Tibial artery (tissue), 4 donors: ENCODE results near the gene NEK4.
A peak's percentile ranks its signal among the peaks of the same experiment; 100 is the strongest.

Experiments used
- DNase-seq, 2 donors: peaks; one replicate each; pipeline ENCODE4 v3.0.0-alpha.2; 2019
- H3K27ac ChIP-seq, 2 donors: fragments of 200-600 bp; sonication (generic) in 1 of 2; 1 replicate in 1 of 2; 2 replicates in 1 of 2; pipeline ENCODE4 v1.5.1; 2018 to 2019; ENCODE audit warnings: mild to moderate bottlenecking in 1 of 2
- H3K27me3 ChIP-seq, 2 donors: fragments of 200-600 bp; sonication (generic) in 1 of 2; one replicate each; pipeline versions ENCODE4 v1.5.1 to v1.6.0; 2016 to 2019
- H3K36me3 ChIP-seq, 3 donors: fragments of 200-600 bp; sonication (generic) in 2 of 3; one replicate each; pipeline ENCODE4 v1.5.1; 2016 to 2019; ENCODE audit warnings: mild to moderate bottlenecking in 2 of 3
- H3K4me1 ChIP-seq, 4 donors: fragments of 200-600 bp; sonication (generic) in 2 of 4; 1 replicate in 3 of 4; 2 replicates in 1 of 4; pipeline ENCODE4 v1.5.1; 2016 to 2019
- H3K4me3 ChIP-seq, 2 donors: fragments of 200-600 bp; sonication (generic) in 1 of 2; 1 replicate in 1 of 2; 2 replicates in 1 of 2; pipeline ENCODE4 v1.5.1; 2018 to 2019; ENCODE audit warnings: mild to moderate bottlenecking in 2 of 2
- H3K9me3 ChIP-seq, 3 donors: fragments of 200-600 bp; sonication (generic) in 1 of 3; one replicate each; pipeline ENCODE4 v1.5.1; 2016 to 2019
- intact Hi-C: fragments of 100-400 bp; cut with DNase I; formaldehyde crosslinking; loops from one replicate; pipeline ENCODE4 v1.15.0; 2023; ENCODE audit warnings: low total_unique reads
- TF ChIP-seq, protein P1 (sequence below), 2 experiments: fragments of 200-600 bp in 1 of 2; fragments of 450-650 bp in 1 of 2; IDR thresholded peaks; one replicate each; pipeline ENCODE4 v1.5.1; 2017 to 2019; ENCODE audit warnings: antibody characterized with exemption in 2 of 2, mild to moderate bottlenecking in 1 of 2, moderate library complexity in 1 of 2

The NEK4 gene

DNA sequence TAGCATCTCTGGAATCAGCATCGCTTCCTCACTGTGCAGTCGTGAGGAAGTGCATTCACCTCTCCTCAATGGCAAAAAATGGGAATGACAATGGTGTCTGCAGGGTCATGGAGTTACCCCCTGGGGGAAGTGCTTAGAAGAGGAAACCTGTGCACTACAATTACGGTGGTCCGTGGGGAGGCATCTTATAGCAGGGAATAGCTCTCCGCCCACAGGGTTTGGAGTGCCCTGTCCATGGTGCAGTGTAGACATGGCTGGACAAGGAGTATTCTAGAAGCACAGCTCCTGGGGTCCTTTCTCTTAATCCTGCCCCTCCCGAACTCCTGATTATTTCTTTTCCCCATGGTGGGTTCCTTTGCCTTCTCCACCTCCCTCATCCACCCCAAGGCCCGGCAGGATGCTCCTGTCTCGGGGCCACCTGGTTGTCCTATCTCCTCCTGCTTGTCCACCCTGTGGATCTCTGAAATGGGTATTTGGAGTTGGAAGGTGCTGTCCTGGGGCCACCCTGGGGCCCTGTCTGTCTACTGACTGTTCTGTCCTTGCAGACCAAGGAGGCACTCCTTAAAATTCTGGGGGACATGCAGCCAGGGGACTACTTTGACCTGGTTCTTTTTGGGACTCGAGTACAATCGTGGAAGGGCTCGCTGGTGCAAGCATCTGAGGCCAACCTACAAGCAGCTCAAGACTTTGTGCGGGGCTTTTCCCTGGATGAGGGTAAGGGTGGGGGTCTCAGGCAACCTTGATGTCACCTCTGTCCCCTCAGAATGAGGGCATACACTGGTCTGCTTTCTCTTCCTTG, 11.9 kb upstream of the NEK4 start:
- peak in 1 of 2 donors; percentile 42 for DNase-seq
- Histone ChIP-seq H3K27me3 (peaks cover 0 to 14% of the 10 kb centered on the region in 2 donors), H3K4me3 (no peak overlapping the region), H3K9me3 (no peaks in the 10 kb centered on the region), H3K27ac (no peak overlapping the region), H3K36me3 (no peaks in the 10 kb centered on the region), H3K4me1 (peaks cover 0 to 5% (median 0%) of the 10 kb centered on the region in 4 donors)
- intact Hi-C loops: no loop called here
- TF ChIP-seq, protein P1, sequence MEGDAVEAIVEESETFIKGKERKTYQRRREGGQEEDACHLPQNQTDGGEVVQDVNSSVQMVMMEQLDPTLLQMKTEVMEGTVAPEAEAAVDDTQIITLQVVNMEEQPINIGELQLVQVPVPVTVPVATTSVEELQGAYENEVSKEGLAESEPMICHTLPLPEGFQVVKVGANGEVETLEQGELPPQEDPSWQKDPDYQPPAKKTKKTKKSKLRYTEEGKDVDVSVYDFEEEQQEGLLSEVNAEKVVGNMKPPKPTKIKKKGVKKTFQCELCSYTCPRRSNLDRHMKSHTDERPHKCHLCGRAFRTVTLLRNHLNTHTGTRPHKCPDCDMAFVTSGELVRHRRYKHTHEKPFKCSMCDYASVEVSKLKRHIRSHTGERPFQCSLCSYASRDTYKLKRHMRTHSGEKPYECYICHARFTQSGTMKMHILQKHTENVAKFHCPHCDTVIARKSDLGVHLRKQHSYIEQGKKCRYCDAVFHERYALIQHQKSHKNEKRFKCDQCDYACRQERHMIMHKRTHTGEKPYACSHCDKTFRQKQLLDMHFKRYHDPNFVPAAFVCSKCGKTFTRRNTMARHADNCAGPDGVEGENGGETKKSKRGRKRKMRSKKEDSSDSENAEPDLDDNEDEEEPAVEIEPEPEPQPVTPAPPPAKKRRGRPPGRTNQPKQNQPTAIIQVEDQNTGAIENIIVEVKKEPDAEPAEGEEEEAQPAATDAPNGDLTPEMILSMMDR (IDR thresholded peaks at IDR 0.05): no peak

DNA sequence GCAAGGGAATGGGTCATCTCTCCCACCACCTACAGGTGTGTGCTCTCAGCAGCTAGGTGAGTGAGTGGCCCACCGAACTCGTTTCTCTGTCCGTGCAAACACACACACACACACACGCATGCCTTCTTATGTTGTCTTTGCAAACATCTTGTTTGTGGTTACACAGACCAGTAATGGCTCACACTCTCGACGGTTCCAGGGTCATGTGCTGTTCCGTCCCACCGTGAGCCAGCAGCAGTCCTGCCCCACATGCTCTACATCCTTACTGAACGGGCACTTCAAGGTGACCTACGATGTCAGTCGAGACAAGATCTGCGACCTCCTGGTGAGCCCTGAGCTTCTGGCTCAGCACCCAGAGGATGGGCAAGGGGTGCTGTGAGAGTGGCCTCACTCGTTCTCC, 11.0 kb upstream of the NEK4 start:
- Histone ChIP-seq H3K4me3 (no peak overlapping the region), H3K4me1 (no peaks in the 10 kb centered on the region), H3K36me3 (no peaks in the 10 kb centered on the region), H3K27ac (no peak overlapping the region), H3K9me3 (no peaks in the 10 kb centered on the region), H3K27me3 (peaks cover 0 to 14% of the 10 kb centered on the region in 2 donors)
- DNase-seq: no peak
- intact Hi-C loops: no loop called here
- TF ChIP-seq, protein P1 (IDR thresholded peaks at IDR 0.05): no peak

DNA sequence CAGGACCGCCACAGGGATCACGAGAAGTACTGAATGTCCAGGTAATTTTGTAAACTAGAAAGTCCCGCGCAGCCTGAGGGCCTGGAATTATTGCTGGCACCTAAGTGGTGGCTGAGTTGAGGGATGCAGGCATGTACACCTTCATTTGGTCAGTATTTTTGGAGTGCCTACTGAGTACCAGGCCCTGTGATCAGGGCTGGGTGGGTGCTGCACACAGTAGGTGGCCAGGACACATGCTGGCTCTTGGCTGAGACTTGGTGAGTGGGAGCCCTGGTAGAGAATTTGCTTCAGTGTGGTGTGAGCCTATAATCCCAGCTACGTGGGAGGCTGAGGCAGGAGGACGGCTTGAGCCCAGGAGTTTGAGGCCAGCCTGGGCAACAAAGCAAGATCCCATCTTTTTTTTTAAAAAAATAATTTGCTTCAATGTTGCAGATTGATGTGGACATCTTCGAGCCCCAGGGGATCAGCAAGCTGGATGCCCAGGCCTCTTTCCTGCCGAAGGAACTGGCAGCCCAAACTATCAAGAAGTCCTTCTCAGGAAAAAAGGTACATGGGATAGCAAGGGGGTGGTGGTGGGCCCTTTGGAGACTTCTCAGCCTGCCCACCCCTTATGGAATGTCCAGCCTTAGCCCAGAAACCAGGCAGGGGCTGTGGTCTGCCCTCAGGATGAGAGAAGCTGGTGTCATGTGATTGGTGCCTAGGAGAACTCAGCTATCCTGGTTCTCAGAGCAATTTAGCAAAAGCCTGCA, 9.3 kb upstream of the NEK4 start:
- Histone ChIP-seq H3K36me3 (no peaks in the 10 kb centered on the region), H3K4me3 (no peak overlapping the region), H3K4me1 (no peaks in the 10 kb centered on the region), H3K9me3 (no peaks in the 10 kb centered on the region), H3K27me3 (peaks cover 0 to 14% of the 10 kb centered on the region in 2 donors), H3K27ac (no peak overlapping the region)
- TF ChIP-seq, protein P1 (IDR thresholded peaks at IDR 0.05): no peak
- intact Hi-C loops: loop anchor here (10.0 kb wide), 2 partner anchors 45 to 155 kb away; no protein-coding TSS in a partner anchor
- DNase-seq: no peak

DNA sequence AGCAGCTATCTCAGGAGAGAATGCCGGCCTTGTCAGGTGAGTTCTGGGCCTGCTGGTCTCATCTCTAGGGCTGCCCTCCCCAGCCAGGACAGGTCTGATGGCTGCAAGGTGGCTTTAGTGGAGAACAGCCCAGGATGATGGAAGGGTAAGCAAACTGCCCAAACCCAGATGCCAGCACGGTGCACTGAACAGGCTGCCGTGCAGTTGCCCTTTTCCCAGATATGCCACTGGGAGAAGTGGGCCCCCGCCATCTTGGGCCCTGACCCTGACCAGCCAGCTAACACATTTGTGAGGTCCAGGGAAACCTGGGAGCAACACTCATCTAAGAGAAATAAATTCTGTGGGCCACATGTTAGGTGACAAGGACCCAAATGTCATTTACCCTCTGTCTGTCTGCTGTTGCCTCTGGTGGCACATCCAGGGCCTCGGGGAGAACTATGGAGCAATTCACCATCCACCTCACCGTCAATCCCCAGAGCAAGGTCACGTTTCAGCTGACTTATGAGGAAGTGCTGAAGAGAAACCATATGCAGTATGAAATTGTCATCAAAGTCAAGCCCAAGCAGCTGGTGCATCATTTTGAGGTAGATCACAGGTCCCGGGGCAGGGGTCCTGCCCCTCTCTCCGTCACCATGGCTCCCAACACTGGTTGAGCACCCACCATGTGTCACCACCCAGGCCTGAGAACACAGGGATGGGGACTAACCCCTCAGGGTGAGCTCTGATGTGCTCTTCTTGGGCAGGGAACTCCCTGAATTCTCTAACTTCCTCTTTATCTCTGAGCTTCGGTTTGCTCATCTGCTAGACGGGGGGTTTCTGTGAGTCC, 8.5 kb upstream of the NEK4 start:
- Histone ChIP-seq H3K36me3 (no peaks in the 10 kb centered on the region), H3K4me3 (no peak overlapping the region), H3K27me3 (peaks cover 0 to 14% of the 10 kb centered on the region in 2 donors), H3K9me3 (no peaks in the 10 kb centered on the region), H3K27ac (no peak overlapping the region), H3K4me1 (no peaks in the 10 kb centered on the region)
- intact Hi-C loops: loop anchor here (10.0 kb wide), 2 partner anchors 46 to 156 kb away; no protein-coding TSS in a partner anchor
- TF ChIP-seq, protein P1 (IDR thresholded peaks at IDR 0.05): no peak
- no peak for DNase-seq
